Left ventricle myocardium inferior (tissue), 1 donor: ENCODE data around the gene TMEM273. TPM values are rescaled to one million over a fixed set of nuclear protein-coding genes. Genes with fewer than 3 reads are reported as not detected.

Source experiments
- DNase-seq: peaks from one replicate; pipeline ENCODE4 v3.0.0-alpha.2; 2020
- H3K27ac ChIP-seq: fragments of 200-600 bp; replicated peaks from 2 replicates; pipeline ENCODE4 v1.8.0; 2021
- H3K27me3 ChIP-seq: fragments of 200-600 bp; 2 replicates; pipeline ENCODE4 v1.8.0; 2021; ENCODE audit warnings: low read depth
- H3K36me3 ChIP-seq: fragments of 200-600 bp; 2 replicates; pipeline ENCODE4 v1.8.0; 2021
- H3K4me1 ChIP-seq: fragments of 200-600 bp; 2 replicates; pipeline ENCODE4 v1.8.0; 2021
- H3K4me3 ChIP-seq: fragments of 200-600 bp; 2 replicates; pipeline ENCODE4 v1.8.0; 2021; ENCODE audit warnings: mild to moderate bottlenecking, moderate library complexity
- H3K9me3 ChIP-seq: fragments of 200-600 bp; replicated peaks from 2 replicates; pipeline ENCODE4 v1.8.0; 2021
- CTCF ChIP-seq: fragments of 200-600 bp; IDR thresholded peaks from 2 replicates; pipeline ENCODE4 v1.8.0; 2021; ENCODE audit warnings: antibody characterized with exemption, mild to moderate bottlenecking, borderline replicate concordance
- intact Hi-C: fragments of 100-400 bp; cut with micrococcal nuclease; formaldehyde crosslinking; loops from one replicate; pipeline ENCODE4 v1.11.0; 2022
- total RNA-seq: library from RNA; stranded (reverse); fragmentation: NEBNext Ultra II Directional; extraction: Animal tissue kit (Norgen Biotek cat#: 25700); gene quantifications from one replicate; pipeline ENCODE4 v1.2.1, GENCODE V29; 2021
- donor health status: DM: no; HTN: yes; CAD: no; lungs with severe emphysema.

Gene TMEM273
- total RNA-seq, 1 donor from 2014 or later: 29.0 TPM

GRCh38 chr10:49185213-49185612 is 3.0 kb downstream of the TMEM273 start:
- Histone ChIP-seq H3K36me3 (no peaks in the 10 kb centered on the region), H3K27me3 (no peaks in the 10 kb centered on the region), H3K4me1 (peaks cover 66% of the 10 kb centered on the region), H3K27ac (peak overlapping the region; percentile 53), H3K4me3 (peak overlapping the region; percentile 62), H3K9me3 (no peaks in the 10 kb centered on the region)
- no peak for DNase-seq
- intact Hi-C loops: no loop called here
- no peak for TF ChIP-seq CTCF

GRCh38 chr10:49184642-49185111 is 3.5 kb downstream of the TMEM273 start:
- Histone ChIP-seq H3K27ac (peak overlapping the region; percentile 53), H3K4me3 (peak overlapping the region; percentile 62)
- no peak for TF ChIP-seq CTCF

DNA sequence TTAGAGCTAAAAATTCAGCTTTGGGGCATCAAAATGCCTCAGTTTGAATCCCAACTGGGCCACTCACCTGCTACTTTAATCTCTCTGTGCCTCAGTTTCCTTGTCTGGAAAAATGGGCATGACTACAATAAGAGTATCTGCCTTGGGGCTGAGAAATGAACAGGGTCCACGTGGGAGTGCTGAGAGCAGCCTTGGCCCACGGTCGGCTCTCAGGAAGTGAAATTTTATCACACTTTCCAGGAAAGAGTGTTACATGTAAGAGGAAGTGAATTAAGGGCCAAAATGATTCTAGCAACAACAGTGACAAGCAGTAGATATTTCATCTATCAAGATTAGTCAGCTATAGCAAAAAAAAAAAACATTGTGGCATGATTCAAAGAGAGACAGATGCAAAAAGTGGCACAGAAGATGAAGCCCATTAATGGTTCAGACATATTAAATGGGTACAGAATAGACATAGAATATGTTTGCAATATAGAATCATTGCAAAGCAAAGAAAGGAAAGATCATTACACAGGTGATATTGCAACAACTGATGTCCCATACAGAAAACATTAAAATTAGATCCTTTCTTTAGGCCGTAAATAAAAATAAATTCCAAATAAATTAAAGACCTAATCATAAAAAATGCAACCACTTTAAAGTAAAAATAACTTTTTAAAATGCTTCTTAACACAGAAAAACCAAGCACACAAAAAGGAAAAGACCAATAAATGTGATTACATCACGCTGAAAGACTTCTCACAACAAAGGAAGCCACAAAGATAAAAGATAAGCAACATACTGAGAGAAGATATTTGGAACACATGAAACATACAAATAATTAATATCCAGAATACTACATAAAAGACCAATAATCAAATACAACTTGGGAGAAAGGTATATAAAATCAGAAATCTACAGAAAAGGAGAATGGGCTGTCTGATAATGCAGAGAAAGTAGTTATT is 4.3 kb downstream of the TMEM273 start:
- Histone ChIP-seq H3K4me1 (peaks cover 53% of the 10 kb centered on the region), H3K36me3 (no peaks in the 10 kb centered on the region), H3K4me3 (peak overlapping the region; percentile 62), H3K27ac (peak overlapping the region; percentile 53), H3K9me3 (no peaks in the 10 kb centered on the region), H3K27me3 (no peaks in the 10 kb centered on the region)
- intact Hi-C loops: no loop called here
- DNase-seq: no peak
- TF ChIP-seq CTCF: no peak

More at GRCh38 chr10:49184642-49185111, 3.5 kb downstream of the TMEM273 start:
- no peaks in the 10 kb centered on the region for H3K36me3 ChIP-seq
- H3K27me3 ChIP-seq: no peaks in the 10 kb centered on the region
- no peak for DNase-seq
- peaks cover 61% of the 10 kb centered on the region for H3K4me1 ChIP-seq
- H3K9me3 ChIP-seq: no peaks in the 10 kb centered on the region
- intact Hi-C loops: no loop called here

DNA sequence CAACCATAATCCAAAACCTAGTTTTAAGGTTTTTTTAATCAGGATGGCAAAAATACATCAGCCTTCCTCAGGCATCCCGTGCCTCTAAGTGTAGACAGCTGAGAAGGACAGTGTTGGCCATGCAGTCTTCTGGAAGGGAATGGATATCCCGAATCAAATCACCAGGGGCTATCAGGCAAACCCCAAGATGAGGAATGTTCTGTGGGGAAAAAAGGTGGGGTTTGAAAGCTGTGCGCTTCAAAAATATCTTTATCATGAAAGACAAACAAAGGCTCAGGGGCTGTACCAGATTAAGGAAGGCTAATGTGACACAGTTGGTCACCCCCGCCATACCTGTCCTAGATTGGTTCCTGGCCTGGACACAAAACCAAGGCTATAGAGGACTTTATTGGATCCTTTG is 5.4 kb downstream of the TMEM273 start:
- DNase-seq: no peak
- TF ChIP-seq CTCF: no peak
- intact Hi-C loops: no loop called here
- Histone ChIP-seq H3K27me3 (no peaks in the 10 kb centered on the region), H3K4me3 (no peak overlapping the region), H3K27ac (peak overlapping the region; percentile 16), H3K4me1 (peaks cover 50% of the 10 kb centered on the region), H3K9me3 (no peaks in the 10 kb centered on the region), H3K36me3 (no peaks in the 10 kb centered on the region)

DNA sequence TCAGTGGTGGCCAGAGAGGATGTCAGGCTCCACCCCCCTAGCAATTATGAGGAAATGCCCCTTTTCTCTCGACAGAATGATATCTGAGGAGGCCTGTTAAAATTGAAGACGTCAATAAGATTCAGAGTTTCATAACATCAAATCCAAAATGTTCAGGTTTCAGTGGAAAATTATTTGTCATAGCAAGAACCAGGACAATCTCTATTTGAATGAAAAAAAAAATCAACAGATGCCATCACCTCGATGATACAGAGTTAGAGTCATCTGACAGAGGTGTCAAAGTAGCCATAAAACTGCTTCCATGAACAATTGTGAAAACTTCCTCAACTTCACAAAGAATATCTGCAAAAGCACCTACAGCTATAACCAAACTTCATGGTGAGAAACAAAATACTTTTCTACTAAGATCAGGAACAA is 7.7 kb downstream of the TMEM273 start:
- no peak for DNase-seq
- Histone ChIP-seq H3K27ac (peak overlapping the region; percentile 85), H3K9me3 (no peaks in the 10 kb centered on the region), H3K36me3 (no peaks in the 10 kb centered on the region), H3K4me3 (no peak overlapping the region), H3K27me3 (no peaks in the 10 kb centered on the region), H3K4me1 (peaks cover 57% of the 10 kb centered on the region)
- TF ChIP-seq CTCF: no peak
- intact Hi-C loops: no loop called here
